ENCODE data around the gene E4F1. TPM values are rescaled to one million over a fixed set of nuclear protein-coding genes. Genes with fewer than 3 reads are reported as not detected.

The E4F1 gene
- total and polyA plus RNA-seq, 2 donors (not counting 1 experiment from before 2014, with no cell fraction given): 6.7 to 31.2 TPM

DNA sequence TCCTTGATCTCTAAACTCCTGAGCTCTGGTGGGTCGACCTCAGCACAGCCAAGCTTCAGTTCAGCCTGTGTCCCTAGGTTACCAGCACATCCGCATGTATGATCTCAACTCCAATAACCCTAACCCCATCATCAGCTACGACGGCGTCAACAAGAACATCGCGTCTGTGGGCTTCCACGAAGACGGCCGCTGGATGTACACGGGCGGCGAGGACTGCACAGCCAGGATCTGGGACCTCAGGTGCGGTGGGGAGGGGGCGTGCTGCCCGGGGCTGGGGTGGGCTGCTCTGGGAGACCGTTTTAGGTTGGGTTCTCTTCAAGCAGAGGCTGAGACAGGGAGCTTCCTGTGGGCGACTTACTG is 17.0 kb upstream of the E4F1 start:
- Histone ChIP-seq H3K36me3 (ENCODE audit: control insufficient read depth, insufficient read depth, low read length) (peaks cover 25% of the 10 kb centered on the region), H3K27me3 (ENCODE audit: control insufficient read depth, insufficient read depth, low read length) (no peaks in the 10 kb centered on the region), H3K9ac (ENCODE audit: insufficient read depth, low read length) (no peak overlapping the region), H3K27ac (ENCODE audit: insufficient read depth, low read length) (peak overlapping the region; percentile 84), H2AFZ (ENCODE audit: low read length) (no peak overlapping the region), H3K4me2 (ENCODE audit: extremely low read depth, insufficient read depth, low read length) (peak overlapping the region; percentile 92), H3K79me2 (ENCODE audit: control insufficient read depth, insufficient read depth, low read length) (peaks cover 7% of the 10 kb centered on the region), H4K20me1 (ENCODE audit: control insufficient read depth, extremely low read depth, insufficient read depth, low read length) (no peaks in the 10 kb centered on the region), H3K9me3 (ENCODE audit: control insufficient read depth, insufficient read depth, low read depth, low read length) (no peaks in the 10 kb centered on the region), H3K4me3 (replicated peaks in 1 of 4; ENCODE audit: control extremely low read depth in 1 of 4, insufficient read depth in 1 of 4, low read depth in 3 of 4, low read length in 4 of 4) (peak overlapping the region; percentile 62 to 83 (median 75)), H3K4me1 (ENCODE audit: control insufficient read depth, extremely low read depth, insufficient read depth, low read length) (peaks cover 2% of the 10 kb centered on the region)
- no peak for TF ChIP-seq EZH2 (IDR thresholded peaks at IDR 0.05; ENCODE audit: low read length, missing control alignments)
- TF ChIP-seq, protein P1, sequence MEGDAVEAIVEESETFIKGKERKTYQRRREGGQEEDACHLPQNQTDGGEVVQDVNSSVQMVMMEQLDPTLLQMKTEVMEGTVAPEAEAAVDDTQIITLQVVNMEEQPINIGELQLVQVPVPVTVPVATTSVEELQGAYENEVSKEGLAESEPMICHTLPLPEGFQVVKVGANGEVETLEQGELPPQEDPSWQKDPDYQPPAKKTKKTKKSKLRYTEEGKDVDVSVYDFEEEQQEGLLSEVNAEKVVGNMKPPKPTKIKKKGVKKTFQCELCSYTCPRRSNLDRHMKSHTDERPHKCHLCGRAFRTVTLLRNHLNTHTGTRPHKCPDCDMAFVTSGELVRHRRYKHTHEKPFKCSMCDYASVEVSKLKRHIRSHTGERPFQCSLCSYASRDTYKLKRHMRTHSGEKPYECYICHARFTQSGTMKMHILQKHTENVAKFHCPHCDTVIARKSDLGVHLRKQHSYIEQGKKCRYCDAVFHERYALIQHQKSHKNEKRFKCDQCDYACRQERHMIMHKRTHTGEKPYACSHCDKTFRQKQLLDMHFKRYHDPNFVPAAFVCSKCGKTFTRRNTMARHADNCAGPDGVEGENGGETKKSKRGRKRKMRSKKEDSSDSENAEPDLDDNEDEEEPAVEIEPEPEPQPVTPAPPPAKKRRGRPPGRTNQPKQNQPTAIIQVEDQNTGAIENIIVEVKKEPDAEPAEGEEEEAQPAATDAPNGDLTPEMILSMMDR (conservative IDR thresholded peaks at IDR 0.05 in 1 of 2, IDR thresholded peaks at IDR 0.05 in 1 of 2; ENCODE audit: low read depth in 1 of 2, low read length in 2 of 2): no peak
- DNase-seq (ENCODE audit: low read depth in 2 of 2): no peak

DNA sequence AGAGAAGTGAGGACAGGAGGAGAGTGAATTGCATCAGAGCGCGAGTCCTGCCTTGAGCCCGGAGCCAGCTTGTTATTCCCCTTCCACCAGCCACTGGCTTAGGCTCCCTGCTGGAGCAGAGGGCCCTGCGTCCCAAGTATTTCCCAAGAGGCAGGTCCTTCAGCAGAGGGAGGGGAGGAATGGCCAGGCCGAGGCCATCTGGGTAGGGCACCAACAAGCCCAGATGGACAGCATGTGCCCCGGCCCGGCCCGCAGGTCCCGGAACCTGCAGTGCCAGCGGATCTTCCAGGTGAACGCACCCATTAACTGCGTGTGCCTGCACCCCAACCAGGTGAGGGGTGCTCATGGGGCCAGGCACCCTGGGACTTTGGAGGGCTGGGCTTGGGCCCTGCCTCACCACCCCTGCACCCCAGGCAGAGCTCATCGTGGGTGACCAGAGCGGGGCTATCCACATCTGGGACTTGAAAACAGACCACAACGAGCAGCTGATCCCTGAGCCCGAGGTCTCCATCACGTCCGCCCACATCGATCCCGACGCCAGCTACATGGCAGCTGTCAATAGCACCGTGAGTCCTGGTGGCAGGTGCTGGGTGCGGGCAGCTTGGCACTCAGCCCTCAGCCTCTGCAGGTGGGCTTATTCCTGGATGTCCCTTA is 16.5 kb upstream of the E4F1 start:
- H4K20me1 ChIP-seq (ENCODE audit: control insufficient read depth, extremely low read depth, insufficient read depth, low read length): no peaks in the 10 kb centered on the region
- DNase-seq (ENCODE audit: low read depth in 2 of 2): no peak
- no peaks in the 10 kb centered on the region for H3K9me3 ChIP-seq (ENCODE audit: control insufficient read depth, insufficient read depth, low read depth, low read length)
- peaks cover 25% of the 10 kb centered on the region for H3K36me3 ChIP-seq (ENCODE audit: control insufficient read depth, insufficient read depth, low read length)
- no peak overlapping the region for H3K4me2 ChIP-seq (ENCODE audit: extremely low read depth, insufficient read depth, low read length)
- H3K79me2 ChIP-seq (ENCODE audit: control insufficient read depth, insufficient read depth, low read length): peaks cover 7% of the 10 kb centered on the region
- no peak overlapping the region for H3K4me3 ChIP-seq (replicated peaks in 1 of 4; ENCODE audit: control extremely low read depth in 1 of 4, insufficient read depth in 1 of 4, low read depth in 3 of 4, low read length in 4 of 4)
- H3K27me3 ChIP-seq (ENCODE audit: control insufficient read depth, insufficient read depth, low read length): no peaks in the 10 kb centered on the region
- no peak overlapping the region for H3K27ac ChIP-seq (ENCODE audit: insufficient read depth, low read length)
- TF ChIP-seq EZH2 (IDR thresholded peaks at IDR 0.05; ENCODE audit: low read length, missing control alignments): no peak
- peaks cover 2% of the 10 kb centered on the region for H3K4me1 ChIP-seq (ENCODE audit: control insufficient read depth, extremely low read depth, insufficient read depth, low read length)
- no peak overlapping the region for H2AFZ ChIP-seq (ENCODE audit: low read length)
- no peak overlapping the region for H3K9ac ChIP-seq (ENCODE audit: insufficient read depth, low read length)

GRCh38 chr16:2207872-2208271 is 15.5 kb upstream of the E4F1 start:
- Histone ChIP-seq H2AFZ (ENCODE audit: low read length) (no peak overlapping the region), H3K9ac (ENCODE audit: insufficient read depth, low read length) (no peak overlapping the region), H3K4me2 (ENCODE audit: extremely low read depth, insufficient read depth, low read length) (no peak overlapping the region), H3K79me2 (ENCODE audit: control insufficient read depth, insufficient read depth, low read length) (peaks cover 11% of the 10 kb centered on the region), H4K20me1 (ENCODE audit: control insufficient read depth, extremely low read depth, insufficient read depth, low read length) (no peaks in the 10 kb centered on the region), H3K4me3 (replicated peaks in 1 of 4; ENCODE audit: control extremely low read depth in 1 of 4, insufficient read depth in 1 of 4, low read depth in 3 of 4, low read length in 4 of 4) (no peak overlapping the region), H3K9me3 (ENCODE audit: control insufficient read depth, insufficient read depth, low read depth, low read length) (no peaks in the 10 kb centered on the region), H3K36me3 (ENCODE audit: control insufficient read depth, insufficient read depth, low read length) (peaks cover 27% of the 10 kb centered on the region), H3K27ac (ENCODE audit: insufficient read depth, low read length) (no peak overlapping the region), H3K4me1 (ENCODE audit: control insufficient read depth, extremely low read depth, insufficient read depth, low read length) (peaks cover 7% of the 10 kb centered on the region), H3K27me3 (ENCODE audit: control insufficient read depth, insufficient read depth, low read length) (no peaks in the 10 kb centered on the region)
- TF ChIP-seq EZH2 (IDR thresholded peaks at IDR 0.05; ENCODE audit: low read length, missing control alignments): no peak
- TF ChIP-seq, protein P1 (conservative IDR thresholded peaks at IDR 0.05 in 1 of 2, IDR thresholded peaks at IDR 0.05 in 1 of 2; ENCODE audit: low read depth in 1 of 2, low read length in 2 of 2): no peak
- no peak for DNase-seq (ENCODE audit: low read depth in 2 of 2)

All from fibroblast of lung (primary cell).